GM18907 (cell line): ENCODE measurements around the gene ARAP1.

ENCODE experiments used
- ATAC-seq: cut with Tn5 transposase; IDR thresholded peaks from one replicate; pipeline ENCODE4 v1.9.1; 2021; ENCODE audit warnings: mild to moderate bottlenecking, moderate library complexity; ENCODE audit not compliant: unreplicated experiment

The ARAP1 gene

GRCh38 chr11:72705442-72706365 is 46.5 kb downstream of the ARAP1 start:
- ATAC-seq, result no peak

GRCh38 chr11:72704783-72705265 is 47.4 kb downstream of the ARAP1 start:
- ATAC-seq, result no peak

- ATAC-seq, result no peak
Measured at GRCh38 chr11:72704028-72704782, 48.0 kb downstream of the ARAP1 start.

- ATAC-seq, result no peak
Measured at GRCh38 chr11:72703267-72704008, 48.8 kb downstream of the ARAP1 start.

GRCh38 chr11:72702577-72703241 is 49.5 kb downstream of the ARAP1 start:
- no peak for ATAC-seq

GRCh38 chr11:72702096-72702495 is 50.1 kb downstream of the ARAP1 start:
- no peak for ATAC-seq

GRCh38 chr11:72701466-72701865 is 50.7 kb downstream of the ARAP1 start:
- ATAC-seq, result no peak

- ATAC-seq, result no peak
Measured at GRCh38 chr11:72700146-72700545, 52.1 kb downstream of the ARAP1 start.

GRCh38 chr11:72697814-72698213 is 54.4 kb downstream of the ARAP1 start:
- ATAC-seq, result no peak

GRCh38 chr11:72696866-72697700 is 55.1 kb downstream of the ARAP1 start:
- no peak for ATAC-seq

- ATAC-seq, result no peak
Measured at GRCh38 chr11:72695354-72695753, 56.9 kb downstream of the ARAP1 start.

GRCh38 chr11:72693271-72693968 is 58.8 kb downstream of the ARAP1 start:
- no peak for ATAC-seq

GRCh38 chr11:72692498-72693237 is 59.5 kb downstream of the ARAP1 start:
- no peak for ATAC-seq

GRCh38 chr11:72690166-72690565 is 62.0 kb downstream of the ARAP1 start:
- ATAC-seq, result no peak

- no peak for ATAC-seq
Measured at GRCh38 chr11:72688929-72689328, 63.3 kb downstream of the ARAP1 start.

GRCh38 chr11:72688486-72688885 is 63.7 kb downstream of the ARAP1 start:
- ATAC-seq, result no peak

GRCh38 chr11:72687326-72687725 is 64.9 kb downstream of the ARAP1 start:
- no peak for ATAC-seq

GRCh38 chr11:72686639-72687220 is 65.5 kb downstream of the ARAP1 start:
- no peak for ATAC-seq
